ENCODE results near the gene PIGW.

DNA sequence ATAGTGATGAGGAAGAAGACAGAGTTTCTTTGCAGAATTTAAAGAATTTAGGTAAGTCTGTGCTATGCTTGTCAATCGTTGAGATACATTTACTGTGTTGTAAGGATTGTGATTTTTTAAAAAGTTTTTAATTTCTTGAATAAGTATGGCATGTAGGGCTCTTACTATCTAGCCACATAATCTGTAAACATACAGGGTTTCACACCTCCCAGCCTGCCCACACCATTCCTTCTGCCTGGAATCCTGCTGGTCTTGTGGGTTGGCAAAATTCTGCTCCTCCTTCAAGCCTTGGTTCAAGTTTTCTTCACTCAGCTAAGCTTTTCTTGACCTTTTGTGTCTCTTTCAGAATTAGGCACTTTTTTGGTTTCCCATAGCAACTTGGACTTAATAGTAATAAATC lies 40.8 kb upstream of the PIGW start:
- TF ChIP-seq RNF2 (IDR thresholded peaks at IDR 0.05; ENCODE audit: borderline replicate concordance, low read depth, low read length, missing control alignments, poor library complexity, severe bottlenecking) (no peak), HDAC6 (IDR thresholded peaks at IDR 0.05; ENCODE audit: low read depth, low read length) (no peak), EZH2 (IDR thresholded peaks at IDR 0.05; ENCODE audit: low read depth, low read length, severe bottlenecking) (no peak), GABPA (IDR thresholded peaks at IDR 0.05; ENCODE audit: borderline replicate concordance, insufficient read depth, low read length) (no peak), RXRA (IDR thresholded peaks at IDR 0.05; ENCODE audit: insufficient read depth, low read depth, low read length) (no peak), TEAD4 (IDR thresholded peaks at IDR 0.05; ENCODE audit: low read depth, low read length) (no peak), RAD21 (IDR thresholded peaks at IDR 0.05 in 1 of 2, conservative IDR thresholded peaks at IDR 0.05 in 1 of 2; ENCODE audit: low read depth in 2 of 2, low read length in 2 of 2) (no peak), NRF1 (IDR thresholded peaks at IDR 0.05; ENCODE audit: low read depth, low read length) (no peak)
- TF ChIP-seq, protein P1, sequence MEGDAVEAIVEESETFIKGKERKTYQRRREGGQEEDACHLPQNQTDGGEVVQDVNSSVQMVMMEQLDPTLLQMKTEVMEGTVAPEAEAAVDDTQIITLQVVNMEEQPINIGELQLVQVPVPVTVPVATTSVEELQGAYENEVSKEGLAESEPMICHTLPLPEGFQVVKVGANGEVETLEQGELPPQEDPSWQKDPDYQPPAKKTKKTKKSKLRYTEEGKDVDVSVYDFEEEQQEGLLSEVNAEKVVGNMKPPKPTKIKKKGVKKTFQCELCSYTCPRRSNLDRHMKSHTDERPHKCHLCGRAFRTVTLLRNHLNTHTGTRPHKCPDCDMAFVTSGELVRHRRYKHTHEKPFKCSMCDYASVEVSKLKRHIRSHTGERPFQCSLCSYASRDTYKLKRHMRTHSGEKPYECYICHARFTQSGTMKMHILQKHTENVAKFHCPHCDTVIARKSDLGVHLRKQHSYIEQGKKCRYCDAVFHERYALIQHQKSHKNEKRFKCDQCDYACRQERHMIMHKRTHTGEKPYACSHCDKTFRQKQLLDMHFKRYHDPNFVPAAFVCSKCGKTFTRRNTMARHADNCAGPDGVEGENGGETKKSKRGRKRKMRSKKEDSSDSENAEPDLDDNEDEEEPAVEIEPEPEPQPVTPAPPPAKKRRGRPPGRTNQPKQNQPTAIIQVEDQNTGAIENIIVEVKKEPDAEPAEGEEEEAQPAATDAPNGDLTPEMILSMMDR (IDR thresholded peaks at IDR 0.05; ENCODE audit: control extremely low read depth in 1 of 3, insufficient read depth in 1 of 3, low read depth in 1 of 3, low read length in 3 of 3): no peak

All from H1 (cell line).